Bone marrow (tissue), 2 donors: ENCODE measurements around the gene IRX1.

ENCODE experiments used
- DNase-seq, 2 donors: peaks; one replicate each; lab custom pipeline; 2025; lab: John Stamatoyannopoulos, UW

Gene IRX1

DNA sequence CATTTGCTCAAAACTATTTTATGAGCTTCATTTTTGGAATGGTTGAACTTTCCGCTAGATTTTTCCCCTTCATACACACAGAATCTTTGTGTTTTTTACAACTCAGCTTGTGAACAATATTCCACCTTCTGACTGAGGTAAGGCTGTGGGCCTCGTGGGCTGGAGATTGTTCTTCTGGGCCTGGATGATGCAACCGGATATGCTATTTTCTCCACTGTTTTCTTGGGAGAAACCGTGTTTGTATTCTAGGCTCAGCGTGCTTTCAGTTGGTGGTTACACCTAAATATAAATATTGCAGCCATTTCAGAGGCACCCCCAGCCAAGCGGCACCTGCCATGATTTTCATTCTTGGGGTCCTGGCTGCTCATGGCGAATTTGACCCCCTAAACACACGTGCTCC, 55.2 kb downstream of the IRX1 start:
- DNase-seq = no peak
